Naive thymus-derived CD4-positive, alpha-beta T cell (primary cell): ENCODE measurements around the gene TPP1. TPM values are rescaled to one million over a fixed set of nuclear protein-coding genes. Genes with fewer than 3 reads are reported as not detected.

Experiments used
- ATAC-seq: fragments of 150-1000 bp; cut with Tn5 transposase; 2 replicates; pipeline ENCODE4 v1.10.0; 2021; ENCODE audit warnings: mild to moderate bottlenecking, moderate library complexity
- CTCF ChIA-PET: fragments of 350-600 bp; sonication (Branson Sonifier 250); formaldehyde crosslinking; loops from one replicate; lab custom pipeline; 2021; ENCODE audit warnings: antibody characterized with exemption; lab: Charles Lee
- POLR2A ChIA-PET: fragments of 350-600 bp; sonication (Branson Sonifier 250); formaldehyde crosslinking; loops from one replicate; lab custom pipeline; 2021; ENCODE audit warnings: antibody characterized with exemption, inconsistent platforms; lab: Charles Lee
- DNase-seq, 9 donors: peaks; one replicate each; pipeline versions ENCODE4 v3.0.0 to v3.0.0-alpha.2; 2020 to 2022; ENCODE audit warnings: mixed read lengths in 1 of 9
- H3K27ac ChIP-seq: one replicate; pipeline ENCODE4 v1.7.0; 2013; ENCODE audit warnings: mild to moderate bottlenecking, low read depth, low read length, moderate library complexity
- H3K27me3 ChIP-seq, 2 donors: one replicate each; pipeline ENCODE4 v1.7.0; 2013; ENCODE audit warnings: low read length in 2 of 2, mild to moderate bottlenecking in 2 of 2, moderate library complexity in 2 of 2; ENCODE audit not compliant: control insufficient read depth in 2 of 2, insufficient read depth in 2 of 2
- H3K36me3 ChIP-seq, 3 experiments: 1 replicate in 2 of 3; 2 replicates in 1 of 3; pipeline ENCODE4 v1.7.0; 2013; ENCODE audit warnings: low read length in 3 of 3, mild to moderate bottlenecking in 3 of 3, moderate library complexity in 1 of 3; ENCODE audit not compliant: insufficient read depth in 3 of 3, control insufficient read depth in 2 of 3
- H3K4me1 ChIP-seq, 2 donors: one replicate each; pipeline ENCODE4 v1.7.0; 2013; ENCODE audit warnings: low read length in 2 of 2, mild to moderate bottlenecking in 2 of 2, moderate library complexity in 1 of 2; ENCODE audit not compliant: control insufficient read depth in 2 of 2, insufficient read depth in 2 of 2
- H3K4me3 ChIP-seq: 2 replicates; pipeline ENCODE4 v1.7.0; 2013; ENCODE audit warnings: mild to moderate bottlenecking, low read length
- H3K9me3 ChIP-seq, 3 experiments: 1 replicate in 2 of 3; 2 replicates in 1 of 3; pipeline ENCODE4 v1.7.0; 2013; ENCODE audit warnings: low read length in 3 of 3; ENCODE audit not compliant: control insufficient read depth in 2 of 3
- H3K27ac Mint-ChIP-seq, 9 donors: one replicate each; pipeline ENCODE4 v1.8.0; 2020 to 2022; ENCODE audit warnings: mixed read lengths in 9 of 9, mild to moderate bottlenecking in 8 of 9, moderate library complexity in 5 of 9, inconsistent platforms in 2 of 9
- H3K27me3 Mint-ChIP-seq, 5 donors: one replicate each; pipeline ENCODE4 v1.8.0; 2021 to 2022; ENCODE audit warnings: mixed read lengths in 5 of 5, mild to moderate bottlenecking in 1 of 5
- H3K36me3 Mint-ChIP-seq, 5 donors: one replicate each; pipeline ENCODE4 v1.8.0; 2020 to 2022; ENCODE audit warnings: mixed read lengths in 5 of 5, mild to moderate bottlenecking in 3 of 5, inconsistent platforms in 1 of 5
- H3K4me1 Mint-ChIP-seq, 7 donors: one replicate each; pipeline ENCODE4 v1.8.0; 2020 to 2022; ENCODE audit warnings: mixed read lengths in 7 of 7, mild to moderate bottlenecking in 3 of 7, inconsistent platforms in 1 of 7
- H3K4me3 Mint-ChIP-seq, 10 donors: one replicate each; pipeline ENCODE4 v1.8.0; 2020 to 2022; ENCODE audit warnings: mild to moderate bottlenecking in 10 of 10, mixed read lengths in 10 of 10, moderate library complexity in 6 of 10, inconsistent platforms in 2 of 10
- H3K9me3 Mint-ChIP-seq, 11 donors: one replicate each; pipeline ENCODE4 v1.8.0; 2020 to 2022; ENCODE audit warnings: mixed read lengths in 11 of 11, mild to moderate bottlenecking in 4 of 11, inconsistent platforms in 1 of 11, moderate library complexity in 1 of 11
- intact Hi-C, 2 donors: fragments of 100-400 bp; cut with micrococcal nuclease; formaldehyde crosslinking; loops; one replicate each; pipeline ENCODE4 v1.15.1; 2023
- polyA plus RNA-seq, 2 donors: library from polyadenylated mRNA; unstranded; fragments of 300-500 nt; fragmentation: Illumina TruSeq; gene quantifications; one replicate each; pipeline ENCODE4 v1.2.3, GENCODE V29; 2021
- total RNA-seq, 6 experiments: library from RNA in 5 of 6; stranded (reverse) in 5 of 6; gene quantifications; 1 replicate in 5 of 6; 2 replicates in 1 of 6; pipeline ENCODE4 v1.2.3 and lab custom pipeline; 2021 to 2026

The TPP1 gene
- total and polyA plus RNA-seq, 7 experiments from 2014 or later = 49.9 to 160 (median 116) TPM

DNA sequence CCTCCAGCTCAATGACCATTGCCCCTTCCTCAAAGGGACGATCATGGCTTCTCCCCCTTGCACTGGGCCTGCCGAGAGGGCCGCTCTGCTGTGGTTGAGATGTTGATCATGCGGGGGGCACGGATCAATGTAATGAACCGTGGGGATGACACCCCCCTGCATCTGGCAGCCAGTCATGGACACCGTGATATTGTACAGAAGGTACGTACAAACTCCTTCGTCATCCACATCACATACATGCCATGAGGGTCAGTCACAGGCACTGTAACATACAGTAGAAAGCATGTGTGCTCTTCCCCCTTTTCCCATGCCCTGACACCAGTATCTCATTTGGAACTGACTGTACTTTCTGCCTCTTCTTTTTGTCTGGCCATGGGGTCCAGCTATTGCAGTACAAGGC, 11.2 kb downstream of the TPP1 start:
- no peak overlapping the region for H3K4me3 ChIP-seq
- Mint-ChIP-seq H3K27ac (peak overlapping the region in 6 of 9 donors; percentile 39 to 81 (median 63)), H3K9me3 (no peaks in the 10 kb centered on the region), H3K27me3 (no peaks in the 10 kb centered on the region), H3K4me1 (peaks cover 0 to 39% (median 33%) of the 10 kb centered on the region in 7 donors), H3K4me3 (peak overlapping the region in 3 of 10 donors; percentile 39 to 69 (median 54)), H3K36me3 (peaks cover 0 to 42% (median 8%) of the 10 kb centered on the region in 5 donors)
- POLR2A ChIA-PET = interaction anchor here (0.6 to 10.3 kb wide), 11 partner anchors 10 to 205 kb away, joined by 3 to 170 read pairs (median 3); partner anchors contain the start of genes APBB1, ARFIP2, MRPL17 and TIMM10B
- CTCF ChIA-PET = interaction anchor here (0.6 to 2.8 kb wide), 3 partner anchors 60 to 79 kb away, joined by 3 to 14 read pairs (median 3); partner anchors contain the start of gene MRPL17
- peaks cover 46 to 51% of the 10 kb centered on the region in 2 donors for H3K4me1 ChIP-seq
- no peaks in the 10 kb centered on the region for H3K27me3 ChIP-seq
- intact Hi-C loops = loop anchor here in 1 of 2 donors (10.0 kb wide), 1 partner anchor 923 kb away; the partner anchor contains the start of genes TRIM22 and TRIM5
- no peak for ATAC-seq
- peak overlapping the region; percentile 91 for H3K27ac ChIP-seq
- H3K9me3 ChIP-seq = no peaks in the 10 kb centered on the region
- peaks cover 7 to 42% (median 17%) of the 10 kb centered on the region in 3 experiments for H3K36me3 ChIP-seq
- peak in 1 of 9 donors; percentile 14 for DNase-seq

DNA sequence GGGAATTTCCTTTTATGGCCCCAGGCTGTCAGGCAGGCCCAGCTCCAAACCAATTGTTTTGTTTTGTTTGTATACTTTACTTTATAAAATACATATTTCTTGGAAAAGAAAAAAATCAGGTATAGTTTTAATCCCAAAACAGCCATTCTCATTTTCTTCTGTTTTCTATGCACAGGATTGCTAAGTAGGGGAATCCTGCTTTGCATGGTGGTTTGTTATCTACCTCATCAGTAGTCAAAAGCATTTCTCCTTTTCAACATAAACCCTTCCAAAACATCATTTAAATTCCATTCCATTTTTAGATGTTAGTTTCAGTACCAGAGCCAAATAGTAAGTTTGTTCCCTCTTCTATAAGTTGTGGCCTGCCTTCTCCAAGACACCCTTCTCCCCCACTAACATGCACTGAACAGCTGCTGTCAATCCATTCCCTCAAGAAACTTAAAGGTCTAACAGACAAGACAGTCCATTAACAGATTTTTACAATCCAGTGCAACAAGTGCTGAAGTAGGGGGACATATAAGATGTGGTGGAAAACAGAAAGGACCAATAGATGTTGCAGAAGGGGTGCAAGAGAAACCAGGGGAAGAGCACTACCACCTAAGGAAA, 11.9 kb downstream of the TPP1 start:
- H3K27me3 ChIP-seq = no peaks in the 10 kb centered on the region
- peaks cover 0 to 39% (median 33%) of the 10 kb centered on the region in 7 donors for H3K4me1 Mint-ChIP-seq
- CTCF ChIA-PET = interaction anchor here (0.6 to 2.8 kb wide), 3 partner anchors 76 to 101 kb away, joined by 3 to 14 read pairs (median 3); partner anchors contain the start of gene MRPL17
- peaks cover 0 to 42% (median 8%) of the 10 kb centered on the region in 5 donors for H3K36me3 Mint-ChIP-seq
- POLR2A ChIA-PET = interaction anchor here (0.6 to 10.3 kb wide), 9 partner anchors 11 to 188 kb away, joined by 3 to 170 read pairs (median 3); partner anchors contain the start of genes APBB1, MRPL17 and TPP1
- no peaks in the 10 kb centered on the region for H3K9me3 Mint-ChIP-seq
- H3K27ac Mint-ChIP-seq = peak overlapping the region in 7 of 9 donors; percentile 39 to 81 (median 68)
- no peaks in the 10 kb centered on the region for H3K9me3 ChIP-seq
- peak overlapping the region in 8 of 10 donors; percentile 7 to 69 (median 44) for H3K4me3 Mint-ChIP-seq
- peak overlapping the region; percentile 53 for H3K27ac ChIP-seq
- H3K27me3 Mint-ChIP-seq = no peaks in the 10 kb centered on the region
- DNase-seq (peak in 1 of 9 donors; percentile 21), ATAC-seq (no peak)
- no peak overlapping the region for H3K4me3 ChIP-seq
- peaks cover 46 to 54% of the 10 kb centered on the region in 2 donors for H3K4me1 ChIP-seq
- intact Hi-C loops = loop anchor here in 1 of 2 donors (2.0 to 10.0 kb wide), 2 partner anchors 228 to 922 kb away; partner anchors contain the start of genes TRIM22 and TRIM5
- peaks cover 7 to 43% (median 17%) of the 10 kb centered on the region in 3 experiments for H3K36me3 ChIP-seq

DNA sequence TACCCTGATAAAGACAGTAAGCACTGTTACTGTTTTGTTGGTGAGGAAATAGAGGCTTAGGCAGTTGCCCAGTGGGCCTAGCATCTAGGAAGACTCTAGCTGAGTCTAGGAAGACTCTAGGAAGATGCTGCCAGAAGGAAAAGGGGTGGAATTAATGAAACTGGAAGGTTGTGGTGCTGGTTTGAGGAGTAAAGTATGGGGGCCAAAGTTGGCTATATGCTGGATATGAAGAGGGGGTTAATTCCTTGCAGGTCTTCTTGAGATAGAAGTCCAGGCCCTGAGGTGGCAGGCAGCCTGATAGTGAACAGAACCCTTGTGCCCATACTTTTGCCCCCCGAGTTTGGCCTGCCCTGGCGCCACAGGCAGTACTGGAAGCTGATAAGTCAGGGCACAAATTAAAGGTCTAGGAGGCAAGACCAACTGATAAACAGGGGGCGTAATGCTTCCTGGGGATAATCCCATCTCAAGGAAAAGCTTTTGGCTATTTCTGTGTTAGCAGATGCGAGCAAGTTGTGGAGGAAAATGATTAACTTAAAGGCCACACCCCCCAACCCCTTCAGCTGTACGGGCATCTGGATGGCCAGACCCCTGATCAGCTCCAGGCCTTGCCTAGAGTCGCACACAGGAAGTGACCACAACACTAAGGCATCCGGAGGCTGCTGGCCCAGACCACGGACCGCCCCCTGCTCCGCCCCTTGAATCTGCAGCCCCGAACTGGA, 12.6 kb downstream of the TPP1 start:
- Mint-ChIP-seq H3K9me3 (no peaks in the 10 kb centered on the region), H3K27ac (peak overlapping the region in 4 of 9 donors; percentile 44 to 89 (median 87)), H3K36me3 (peaks cover 0 to 43% (median 11%) of the 10 kb centered on the region in 5 donors), H3K4me1 (peaks cover 0 to 39% (median 34%) of the 10 kb centered on the region in 7 donors), H3K27me3 (no peaks in the 10 kb centered on the region), H3K4me3 (peak overlapping the region in 6 of 10 donors; percentile 42 to 70 (median 51))
- POLR2A ChIA-PET = interaction anchor here (1.2 to 10.3 kb wide), 4 partner anchors 12 to 75 kb away, joined by 3 to 170 read pairs (median 37); partner anchors contain the start of genes MRPL17 and TPP1
- Histone ChIP-seq H3K36me3 (peaks cover 7 to 43% (median 17%) of the 10 kb centered on the region in 3 experiments), H3K27ac (peak overlapping the region; percentile 53), H3K4me1 (peaks cover 53 to 61% of the 10 kb centered on the region in 2 donors), H3K9me3 (no peaks in the 10 kb centered on the region), H3K4me3 (no peak overlapping the region), H3K27me3 (no peaks in the 10 kb centered on the region)
- ATAC-seq (no peak), DNase-seq (peak in 2 of 9 donors; percentile 32 to 74)
- intact Hi-C loops = loop anchor here in 1 of 2 donors (2.0 to 10.0 kb wide), 2 partner anchors 228 to 922 kb away; partner anchors contain the start of genes TRIM22 and TRIM5
- CTCF ChIA-PET = interaction anchor here (0.6 to 2.8 kb wide), 2 partner anchors 61 to 77 kb away, joined by 4 to 14 read pairs; partner anchors contain the start of gene MRPL17

DNA sequence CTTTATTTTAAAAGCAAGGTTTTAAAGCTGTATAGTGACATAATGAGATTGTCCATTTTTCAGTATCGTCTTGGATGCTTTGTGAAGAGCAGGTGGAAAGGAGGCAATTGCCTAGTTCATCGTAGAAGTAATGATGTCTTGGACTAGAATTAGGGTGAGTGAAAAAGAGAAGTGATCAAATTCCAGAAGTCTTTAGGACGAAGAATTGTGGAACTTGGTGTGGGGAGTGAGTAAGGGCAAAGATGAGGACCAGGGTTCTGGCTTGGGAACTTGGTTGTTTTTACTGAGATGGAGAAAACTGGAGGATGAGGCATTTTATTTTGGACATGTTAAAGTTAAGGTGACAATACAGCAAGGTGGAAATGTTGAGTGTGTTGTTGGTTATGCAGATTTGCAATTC, 14.4 kb downstream of the TPP1 start:
- Histone ChIP-seq H3K4me1 (peaks cover 51% of the 10 kb centered on the region in 2 donors), H3K9me3 (no peaks in the 10 kb centered on the region), H3K27me3 (no peaks in the 10 kb centered on the region), H3K36me3 (peaks cover 7 to 48% (median 8%) of the 10 kb centered on the region in 3 experiments), H3K4me3 (peak overlapping the region; percentile 85), H3K27ac (peak overlapping the region; percentile 86)
- H3K27me3 Mint-ChIP-seq = no peaks in the 10 kb centered on the region
- H3K27ac Mint-ChIP-seq = no peak overlapping the region
- peaks cover 4 to 33% (median 17%) of the 10 kb centered on the region in 7 donors for H3K4me1 Mint-ChIP-seq
- no peaks in the 10 kb centered on the region for H3K9me3 Mint-ChIP-seq
- no peak for DNase-seq
- ChIA-PET CTCF (interaction anchor here (0.7 to 3.7 kb wide), 22 partner anchors 8 to 226 kb away, joined by 3 to 41 read pairs (median 4); partner anchors contain the start of genes MRPL17, TAF10 and TPP1), POLR2A (interaction anchor here (0.7 to 10.3 kb wide), 18 partner anchors 8 to 226 kb away, joined by 3 to 170 read pairs (median 6); partner anchors contain the start of genes ARFIP2, DCHS1, MRPL17 and TAF10)
- H3K36me3 Mint-ChIP-seq = peaks cover 0 to 30% (median 11%) of the 10 kb centered on the region in 5 donors
- H3K4me3 Mint-ChIP-seq = no peak overlapping the region
- ATAC-seq = no peak
- intact Hi-C loops = loop anchor here (1.0 to 10.0 kb wide), 10 partner anchors 8 to 920 kb away; partner anchors contain the start of genes MRPL17 (in 1 of the 2), SMPD1 (in 1 of the 2), TAF10 (in 1 of the 2) and TPP1 (in 1 of the 2)

DNA sequence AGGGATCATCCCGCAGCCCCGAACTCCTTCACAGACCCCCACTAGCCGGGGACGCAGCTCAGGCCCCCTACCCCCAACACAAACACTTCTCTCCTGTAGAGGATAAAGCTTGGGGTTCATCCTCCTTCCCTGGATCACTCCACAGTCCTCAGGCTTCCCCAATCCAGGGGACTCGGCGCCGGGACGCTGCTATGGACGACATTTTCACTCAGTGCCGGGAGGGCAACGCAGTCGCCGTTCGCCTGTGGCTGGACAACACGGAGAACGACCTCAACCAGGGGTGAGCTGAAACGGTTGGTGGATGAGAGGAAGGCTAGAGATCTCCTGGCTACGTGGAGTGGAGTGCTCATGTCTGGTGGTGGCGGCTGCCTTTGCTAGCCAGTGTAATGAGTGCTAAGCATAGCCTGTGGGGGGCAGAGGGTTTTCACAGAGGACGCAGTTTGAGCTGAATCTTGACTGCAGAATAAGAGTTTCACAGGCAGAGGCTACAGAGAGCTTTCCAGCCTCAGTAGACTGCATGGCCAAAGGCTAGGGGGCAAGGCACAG, 15.1 kb downstream of the TPP1 start:
- Mint-ChIP-seq H3K4me1 (peaks cover 9 to 33% (median 21%) of the 10 kb centered on the region in 7 donors), H3K9me3 (no peaks in the 10 kb centered on the region), H3K27ac (no peak overlapping the region), H3K27me3 (no peaks in the 10 kb centered on the region), H3K4me3 (no peak overlapping the region), H3K36me3 (peaks cover 6 to 32% (median 13%) of the 10 kb centered on the region in 5 donors)
- Histone ChIP-seq H3K27me3 (no peaks in the 10 kb centered on the region), H3K4me1 (peaks cover 51% of the 10 kb centered on the region in 2 donors), H3K27ac (peak overlapping the region; percentile 86), H3K4me3 (peak overlapping the region; percentile 85), H3K9me3 (no peaks in the 10 kb centered on the region), H3K36me3 (peaks cover under 1 to 48% (median 8%) of the 10 kb centered on the region in 3 experiments)
- ChIA-PET POLR2A (interaction anchor here (0.7 to 10.3 kb wide), 20 partner anchors 8 to 226 kb away, joined by 3 to 170 read pairs (median 5); partner anchors contain the start of genes ARFIP2, DCHS1, MRPL17 and TAF10), CTCF (interaction anchor here (0.7 to 3.7 kb wide), 24 partner anchors 8 to 226 kb away, joined by 3 to 41 read pairs (median 4); partner anchors contain the start of genes MRPL17, TAF10 and TPP1)
- DNase-seq (peak; percentile 26 to 74 (median 60)), ATAC-seq (peak; percentile 71)
- intact Hi-C loops = loop anchor here (1.0 to 10.0 kb wide), 10 partner anchors 8 to 919 kb away; partner anchors contain the start of genes MRPL17 (in 1 of the 2), SMPD1 (in 1 of the 2), TAF10 (in 1 of the 2) and TPP1 (in 1 of the 2)
